ENCODE measurements around the gene AOPEP.

Gene AOPEP

GRCh38 chr9:95038666-95039065 is 312.2 kb downstream of the AOPEP start:
- no peak overlapping the region for H3K4me2 ChIP-seq (ENCODE audit: low read depth, low read length, poor library complexity, severe bottlenecking)
- no peak overlapping the region for H3K4me3 ChIP-seq (ENCODE audit: insufficient read depth, low read length, poor library complexity, severe bottlenecking)
- H3F3A ChIP-seq (ENCODE audit: insufficient read depth), result no peaks in the 10 kb centered on the region
- no peaks in the 10 kb centered on the region for H3K27me3 ChIP-seq (ENCODE audit: low read length)
- H3K27ac ChIP-seq (ENCODE audit: low read depth, low read length), result no peak overlapping the region
- no peaks in the 10 kb centered on the region for H4K20me1 ChIP-seq (ENCODE audit: low read depth, low read length)
- no peaks in the 10 kb centered on the region for H3K9me3 ChIP-seq (ENCODE audit: insufficient read depth, low read length)
- H3K9ac ChIP-seq (ENCODE audit: low read length), result no peak overlapping the region
- H3K79me2 ChIP-seq (ENCODE audit: insufficient read depth, low read length), result no peaks in the 10 kb centered on the region
- no peaks in the 10 kb centered on the region for H3K9me2 ChIP-seq (replicated peaks; ENCODE audit: insufficient read depth, low read length)
- no peak overlapping the region for H2AFZ ChIP-seq (ENCODE audit: low read depth, low read length, severe bottlenecking)
- no peaks in the 10 kb centered on the region for H3K36me3 ChIP-seq (ENCODE audit: low read length)
- TF ChIP-seq EZH2phosphoT487 (conservative IDR thresholded peaks at IDR 0.05; ENCODE audit: low read length), result no peak
- TF ChIP-seq CTCF (IDR thresholded peaks at IDR 0.05; ENCODE audit: insufficient read depth, low read length, poor library complexity, severe bottlenecking), result no peak

GRCh38 chr9:95040106-95040505 is 313.6 kb downstream of the AOPEP start:
- Histone ChIP-seq H3K9me2 (replicated peaks; ENCODE audit: insufficient read depth, low read length) (no peaks in the 10 kb centered on the region), H3K27me3 (ENCODE audit: low read length) (no peaks in the 10 kb centered on the region), H3K79me2 (ENCODE audit: insufficient read depth, low read length) (no peaks in the 10 kb centered on the region), H3K9ac (ENCODE audit: low read length) (no peak overlapping the region), H4K20me1 (ENCODE audit: low read depth, low read length) (no peaks in the 10 kb centered on the region), H3K4me3 (ENCODE audit: insufficient read depth, low read length, poor library complexity, severe bottlenecking) (no peak overlapping the region), H3K4me2 (ENCODE audit: low read depth, low read length, poor library complexity, severe bottlenecking) (no peak overlapping the region), H2AFZ (ENCODE audit: low read depth, low read length, severe bottlenecking) (no peak overlapping the region), H3K27ac (ENCODE audit: low read depth, low read length) (no peak overlapping the region), H3K9me3 (ENCODE audit: insufficient read depth, low read length) (no peaks in the 10 kb centered on the region), H3K36me3 (ENCODE audit: low read length) (no peaks in the 10 kb centered on the region), H3F3A (ENCODE audit: insufficient read depth) (no peaks in the 10 kb centered on the region)
- TF ChIP-seq CTCF (IDR thresholded peaks at IDR 0.05; ENCODE audit: insufficient read depth, low read length, poor library complexity, severe bottlenecking), result no peak
- no peak for TF ChIP-seq EZH2phosphoT487 (conservative IDR thresholded peaks at IDR 0.05; ENCODE audit: low read length)

DNA sequence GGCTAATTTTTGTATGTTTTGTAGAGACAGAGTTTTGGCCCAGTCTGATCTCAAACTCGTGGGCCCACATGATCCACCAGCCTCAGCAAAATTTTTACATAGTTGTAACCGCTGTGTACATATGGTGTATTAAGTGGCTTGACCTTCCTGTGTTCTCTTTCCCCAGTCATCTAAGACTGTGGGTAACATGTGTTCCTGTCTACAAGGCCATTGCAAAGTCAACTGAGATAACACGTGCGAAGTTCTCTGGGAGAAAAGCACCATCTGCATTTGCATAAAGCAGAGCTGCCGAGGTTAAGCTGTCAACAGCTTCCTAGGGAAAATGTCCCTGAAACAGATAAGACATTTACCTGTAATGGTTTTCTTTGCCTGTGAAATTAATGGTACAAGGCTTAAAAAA is 317.3 kb downstream of the AOPEP start:
- no peak overlapping the region for H3K4me3 ChIP-seq (ENCODE audit: insufficient read depth, low read length, poor library complexity, severe bottlenecking)
- H3K27ac ChIP-seq (ENCODE audit: low read depth, low read length), result no peak overlapping the region
- no peaks in the 10 kb centered on the region for H3K79me2 ChIP-seq (ENCODE audit: insufficient read depth, low read length)
- H3F3A ChIP-seq (ENCODE audit: insufficient read depth), result peaks cover 16% of the 10 kb centered on the region
- H3K9me2 ChIP-seq (replicated peaks; ENCODE audit: insufficient read depth, low read length), result no peaks in the 10 kb centered on the region
- H3K4me2 ChIP-seq (ENCODE audit: low read depth, low read length, poor library complexity, severe bottlenecking), result no peak overlapping the region
- no peaks in the 10 kb centered on the region for H3K9me3 ChIP-seq (ENCODE audit: insufficient read depth, low read length)
- no peaks in the 10 kb centered on the region for H3K36me3 ChIP-seq (ENCODE audit: low read length)
- H2AFZ ChIP-seq (ENCODE audit: low read depth, low read length, severe bottlenecking), result no peak overlapping the region
- no peak for TF ChIP-seq CTCF (IDR thresholded peaks at IDR 0.05; ENCODE audit: insufficient read depth, low read length, poor library complexity, severe bottlenecking)
- TF ChIP-seq EZH2phosphoT487 (conservative IDR thresholded peaks at IDR 0.05; ENCODE audit: low read length), result no peak
- no peak overlapping the region for H3K9ac ChIP-seq (ENCODE audit: low read length)
- H3K27me3 ChIP-seq (ENCODE audit: low read length), result no peaks in the 10 kb centered on the region; the same call in 1 of the 2 replicates
- peaks cover 7% of the 10 kb centered on the region; the same call in 1 of the 2 replicates for H4K20me1 ChIP-seq (ENCODE audit: low read depth, low read length)

Measured in SU-DHL-6 (cell line).